AG04450 (cell line): Measurements from ENCODE around the gene LAMA5. TPM values are rescaled to one million over a fixed set of nuclear protein-coding genes. Genes with fewer than 3 reads are reported as not detected.

Source experiments
- CTCF ChIA-PET: fragments of 300-600, 350-600 bp; formaldehyde crosslinking; extraction: SDS; loops from one replicate; lab custom pipeline; 2022; ENCODE audit warnings: antibody characterized with exemption, inconsistent platforms; lab: Charles Lee
- POLR2A ChIA-PET: fragments of 350-600 bp; formaldehyde crosslinking; extraction: SDS; loops from one replicate; lab custom pipeline; 2021; ENCODE audit warnings: antibody characterized with exemption, inconsistent platforms; lab: Yijun Ruan, JAX
- DNase-seq: peaks from one replicate; pipeline ENCODE4 v3.0.0-alpha.2; 2011; ENCODE audit warnings: low read depth, low spot score
- H3K27ac ChIP-seq: one replicate; pipeline ENCODE4 v1.5.1; 2012; ENCODE audit warnings: low read depth, low read length, control low read depth
- H3K27me3 ChIP-seq: one replicate; pipeline ENCODE4 v1.6.0; 2012; ENCODE audit warnings: low read length; ENCODE audit not compliant: control insufficient read depth, insufficient read depth
- H3K4me3 ChIP-seq: 2 replicates; pipeline ENCODE4 v1.5.1; 2011; ENCODE audit warnings: mild to moderate bottlenecking, low read depth, low read length, control low read depth
- H3K9me3 ChIP-seq: 2 replicates; pipeline ENCODE4 v1.5.1; 2012; ENCODE audit warnings: low read length; ENCODE audit not compliant: control insufficient read depth, insufficient read depth
- polyA plus RNA-seq: library from polyadenylated mRNA; depleted of rRNA; stranded (reverse); fragments of >200 nt; gene quantifications from 2 replicates; pipeline ENCODE4 v1.2.3, GENCODE V29; 2011
- TF ChIP-seq, protein P1 (sequence below): IDR thresholded peaks from 2 replicates; pipeline ENCODE4 v1.5.1; 2011; ENCODE audit warnings: low read depth, low read length, control low read depth, inconsistent platforms

LAMA5 gene
- polyA plus RNA-seq, 1 experiment = 1.9 TPM

DNA sequence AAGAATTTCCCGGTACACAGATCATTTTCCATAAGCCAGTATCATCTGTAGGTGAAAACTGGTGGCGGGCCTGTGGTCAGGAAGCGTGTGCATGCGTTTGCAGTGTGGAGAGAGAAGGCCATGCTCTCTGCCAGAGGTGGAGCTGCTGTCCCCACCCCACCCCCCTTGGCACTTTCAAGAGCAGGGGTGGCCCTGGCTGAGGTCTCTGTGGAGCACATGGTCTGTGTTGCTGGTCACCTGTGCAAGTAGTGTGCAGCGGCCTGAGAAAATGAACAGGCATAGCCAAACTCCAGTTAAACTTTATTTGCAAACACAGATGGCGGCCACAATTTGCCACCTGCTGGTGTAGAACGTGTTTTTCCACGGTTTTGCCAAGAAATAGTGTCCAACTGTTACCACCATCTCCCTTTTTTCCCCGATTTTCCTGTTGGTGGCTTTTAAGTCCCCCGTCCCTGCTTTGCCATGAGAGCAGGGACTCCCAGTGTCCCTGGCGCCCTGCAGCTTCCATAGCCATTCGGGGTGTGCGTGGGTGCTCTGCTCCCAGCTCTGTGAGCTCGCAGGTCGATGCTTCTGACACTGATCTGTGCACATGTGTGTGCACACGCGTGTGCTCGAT, 61.9 kb downstream of the LAMA5 start:
- H3K27me3 ChIP-seq = no peaks in the 10 kb centered on the region
- no peak overlapping the region for H3K27ac ChIP-seq
- no peaks in the 10 kb centered on the region; the same call in 1 of the 2 replicates for H3K9me3 ChIP-seq
- DNase-seq = no peak
- ChIA-PET CTCF (interaction anchor here (4.9 kb wide), 1 partner anchor 78 kb away, joined by 19 read pairs; no protein-coding TSS in a partner anchor), POLR2A (no interaction called here)
- H3K4me3 ChIP-seq = peak overlapping the region; percentile 86
- TF ChIP-seq, protein P1, sequence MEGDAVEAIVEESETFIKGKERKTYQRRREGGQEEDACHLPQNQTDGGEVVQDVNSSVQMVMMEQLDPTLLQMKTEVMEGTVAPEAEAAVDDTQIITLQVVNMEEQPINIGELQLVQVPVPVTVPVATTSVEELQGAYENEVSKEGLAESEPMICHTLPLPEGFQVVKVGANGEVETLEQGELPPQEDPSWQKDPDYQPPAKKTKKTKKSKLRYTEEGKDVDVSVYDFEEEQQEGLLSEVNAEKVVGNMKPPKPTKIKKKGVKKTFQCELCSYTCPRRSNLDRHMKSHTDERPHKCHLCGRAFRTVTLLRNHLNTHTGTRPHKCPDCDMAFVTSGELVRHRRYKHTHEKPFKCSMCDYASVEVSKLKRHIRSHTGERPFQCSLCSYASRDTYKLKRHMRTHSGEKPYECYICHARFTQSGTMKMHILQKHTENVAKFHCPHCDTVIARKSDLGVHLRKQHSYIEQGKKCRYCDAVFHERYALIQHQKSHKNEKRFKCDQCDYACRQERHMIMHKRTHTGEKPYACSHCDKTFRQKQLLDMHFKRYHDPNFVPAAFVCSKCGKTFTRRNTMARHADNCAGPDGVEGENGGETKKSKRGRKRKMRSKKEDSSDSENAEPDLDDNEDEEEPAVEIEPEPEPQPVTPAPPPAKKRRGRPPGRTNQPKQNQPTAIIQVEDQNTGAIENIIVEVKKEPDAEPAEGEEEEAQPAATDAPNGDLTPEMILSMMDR = no peak

DNA sequence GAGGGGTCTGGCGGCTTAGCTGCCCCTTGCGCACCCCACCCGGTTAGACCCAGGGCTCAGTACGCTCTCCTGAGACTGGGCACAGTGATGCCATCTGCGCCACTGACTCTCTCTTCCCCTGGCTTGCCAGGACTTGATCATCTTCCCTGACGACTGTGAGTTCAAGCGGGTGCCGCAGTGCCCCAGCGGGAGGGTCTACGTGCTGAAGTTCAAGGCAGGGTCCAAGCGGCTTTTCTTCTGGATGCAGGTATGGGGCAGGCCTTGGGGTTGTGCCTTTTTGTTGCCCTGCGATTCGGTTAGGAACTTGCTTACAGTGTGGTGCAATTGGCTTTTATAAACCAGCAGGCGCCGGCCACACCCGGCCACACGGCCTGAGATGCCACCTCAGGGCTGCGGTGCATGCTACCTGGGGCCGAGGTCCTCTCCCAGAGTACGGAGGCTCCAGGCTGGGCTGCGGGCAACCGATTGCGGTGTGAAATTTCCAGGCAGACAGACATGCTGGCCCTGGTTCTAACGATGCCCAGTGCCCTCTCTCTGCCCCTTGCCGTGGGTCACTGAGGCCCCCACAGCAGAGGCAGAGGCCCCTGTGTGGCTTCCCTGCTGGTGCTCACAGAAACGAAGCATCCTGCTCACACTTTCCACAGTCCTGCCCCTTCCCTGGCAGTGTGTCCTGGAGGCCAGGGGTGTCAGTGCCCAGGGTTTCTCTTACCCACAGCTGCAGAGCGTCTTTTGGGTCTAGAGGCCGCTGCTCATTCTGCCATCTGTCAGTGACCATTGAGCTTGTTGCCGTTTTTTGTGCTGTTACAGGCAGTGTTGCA, 62.6 kb downstream of the LAMA5 start:
- no peaks in the 10 kb centered on the region for H3K27me3 ChIP-seq
- ChIA-PET CTCF (interaction anchor here (1.4 to 4.9 kb wide), 2 partner anchors 64 to 78 kb away, joined by 3 to 19 read pairs; no protein-coding TSS in a partner anchor), POLR2A (no interaction called here)
- H3K4me3 ChIP-seq = peak overlapping the region; percentile 86
- TF ChIP-seq, protein P1 = no peak
- H3K27ac ChIP-seq = no peak overlapping the region
- no peak for DNase-seq
- no peaks in the 10 kb centered on the region; the same call in 1 of the 2 replicates for H3K9me3 ChIP-seq

DNA sequence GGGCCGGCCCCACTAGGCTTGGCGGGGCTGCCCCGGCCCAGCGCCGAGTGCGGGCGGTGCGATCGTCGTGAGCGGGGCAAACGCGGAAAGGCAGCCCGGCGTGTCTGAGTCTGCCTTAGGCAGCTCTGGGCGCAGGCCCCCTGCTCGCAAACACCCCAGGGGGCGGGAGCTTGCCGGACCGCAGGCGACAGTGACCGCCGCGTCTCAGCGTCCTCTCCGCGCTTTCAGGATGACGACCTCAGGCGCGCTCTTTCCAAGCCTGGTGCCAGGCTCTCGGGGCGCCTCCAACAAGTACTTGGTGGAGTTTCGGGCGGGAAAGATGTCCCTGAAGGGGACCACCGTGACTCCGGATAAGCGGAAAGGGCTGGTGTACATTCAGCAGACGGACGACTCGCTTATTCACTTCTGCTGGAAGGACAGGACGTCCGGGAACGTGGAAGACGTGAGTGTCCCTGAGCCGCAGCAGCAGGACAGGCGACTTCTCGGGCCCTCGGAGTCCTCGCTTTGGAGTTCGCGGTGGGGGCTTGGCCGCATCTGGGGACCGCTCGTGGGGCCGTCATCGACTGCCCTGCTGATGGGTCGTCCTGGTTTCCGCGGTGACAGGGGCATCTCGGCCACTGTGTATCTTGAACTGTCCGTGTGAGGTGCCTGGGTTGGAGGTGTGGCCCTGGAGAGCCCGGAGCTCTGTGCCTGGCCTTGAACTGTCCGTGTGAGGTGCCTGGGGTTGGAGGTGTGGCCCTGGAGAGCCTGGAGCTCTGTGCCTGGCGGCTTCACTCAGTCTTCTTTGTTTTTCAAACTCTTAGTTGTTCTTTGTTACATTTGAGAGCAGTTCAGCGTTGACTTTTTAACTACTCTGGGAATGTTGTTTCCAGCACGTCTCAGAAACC, 63.5 kb downstream of the LAMA5 start:
- Histone ChIP-seq H3K27ac (no peak overlapping the region), H3K27me3 (no peaks in the 10 kb centered on the region), H3K4me3 (peak overlapping the region; percentile 86), H3K9me3 (no peaks in the 10 kb centered on the region; the same call in 1 of the 2 replicates)
- no peak for DNase-seq
- POLR2A ChIA-PET = interaction anchor here (0.8 to 0.9 kb wide), 2 partner anchors 61 to 71 kb away, joined by 3 read pairs; no protein-coding TSS in a partner anchor
- TF ChIP-seq, protein P1 = no peak
- CTCF ChIA-PET = interaction anchor here (1.0 to 4.9 kb wide), 4 partner anchors 65 to 82 kb away, joined by 3 to 19 read pairs (median 4); no protein-coding TSS in a partner anchor

DNA sequence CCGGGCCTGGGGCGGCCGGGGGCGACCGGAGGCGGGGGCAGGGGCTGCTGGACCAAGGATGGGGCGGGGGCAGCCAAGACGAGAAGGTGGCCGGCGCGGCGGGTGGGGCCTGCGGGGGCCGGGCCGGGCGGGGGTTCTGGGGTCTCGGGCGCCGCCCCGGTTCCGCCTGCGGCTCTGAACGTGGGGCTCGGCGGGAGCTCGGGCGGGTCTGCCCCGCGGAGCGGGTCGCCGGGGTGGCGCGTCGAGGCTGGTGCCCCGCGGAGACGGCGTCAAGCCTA, 64.1 kb downstream of the LAMA5 start:
- peak overlapping the region; percentile 86 for H3K4me3 ChIP-seq
- POLR2A ChIA-PET = interaction anchor here (0.8 to 1.1 kb wide), 3 partner anchors 62 to 72 kb away, joined by 3 to 12 read pairs (median 3); no protein-coding TSS in a partner anchor
- CTCF ChIA-PET = interaction anchor here (1.0 to 4.9 kb wide), 5 partner anchors 66 to 83 kb away, joined by 3 to 30 read pairs (median 4); no protein-coding TSS in a partner anchor
- no peak overlapping the region for H3K27ac ChIP-seq
- no peak for DNase-seq
- no peaks in the 10 kb centered on the region; the same call in 1 of the 2 replicates for H3K9me3 ChIP-seq
- no peaks in the 10 kb centered on the region for H3K27me3 ChIP-seq
- TF ChIP-seq, protein P1 = no peak
